GM18861 (cell line): ENCODE data around the gene KDM7A.

ENCODE experiments used
- ATAC-seq: cut with Tn5 transposase; IDR thresholded peaks from one replicate; pipeline ENCODE4 v1.9.1; 2021; ENCODE audit not compliant: unreplicated experiment

The KDM7A gene

GRCh38 chr7:140057143-140057535, 119.6 kb downstream of the KDM7A start:
- ATAC-seq = no peak

GRCh38 chr7:140056431-140057142, 120.2 kb downstream of the KDM7A start:
- no peak for ATAC-seq

DNA sequence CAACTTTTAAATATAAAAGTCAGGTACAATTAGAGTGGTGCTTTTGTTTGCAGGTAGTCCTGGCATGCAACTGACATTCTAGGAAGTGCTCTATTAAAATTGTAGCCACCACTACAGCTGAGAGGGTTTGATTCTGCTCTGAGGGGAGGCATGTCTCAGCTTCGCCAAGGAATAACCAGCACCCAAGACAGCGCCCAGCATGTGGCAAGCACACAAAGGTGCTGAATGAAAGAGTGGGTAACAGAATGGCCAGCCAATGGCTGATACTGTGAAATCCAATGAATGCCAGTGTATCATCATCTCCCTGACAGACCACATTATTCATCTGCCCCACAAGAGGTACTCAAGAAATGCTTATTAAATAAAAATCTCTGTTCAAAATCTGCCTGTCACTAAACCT, 121.0 kb downstream of the KDM7A start:
- no peak for ATAC-seq

DNA sequence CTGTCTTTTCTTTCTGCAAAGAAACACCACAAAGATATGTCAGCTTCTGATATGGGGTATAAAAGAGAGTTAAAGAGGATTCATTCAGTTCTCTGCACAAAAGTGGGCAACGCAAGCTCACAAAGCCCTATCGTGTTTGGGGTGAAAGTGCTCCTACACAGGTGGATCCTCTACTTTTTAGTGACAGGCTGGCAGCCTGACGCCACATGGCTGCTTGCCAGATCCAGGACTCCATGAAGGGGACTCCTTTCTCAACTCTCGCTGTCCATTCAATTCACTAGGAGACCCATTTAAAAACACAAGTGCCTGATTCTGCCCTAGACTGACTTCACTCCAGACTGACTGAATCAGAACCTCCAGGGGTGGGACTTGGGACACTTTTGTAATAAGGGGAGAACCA, 122.0 kb downstream of the KDM7A start:
- ATAC-seq = no peak

GRCh38 chr7:140053812-140054539, 122.8 kb downstream of the KDM7A start:
- ATAC-seq = peak; percentile 91

- ATAC-seq = no peak
Measured at GRCh38 chr7:140051820-140052219, 125.0 kb downstream of the KDM7A start.

DNA sequence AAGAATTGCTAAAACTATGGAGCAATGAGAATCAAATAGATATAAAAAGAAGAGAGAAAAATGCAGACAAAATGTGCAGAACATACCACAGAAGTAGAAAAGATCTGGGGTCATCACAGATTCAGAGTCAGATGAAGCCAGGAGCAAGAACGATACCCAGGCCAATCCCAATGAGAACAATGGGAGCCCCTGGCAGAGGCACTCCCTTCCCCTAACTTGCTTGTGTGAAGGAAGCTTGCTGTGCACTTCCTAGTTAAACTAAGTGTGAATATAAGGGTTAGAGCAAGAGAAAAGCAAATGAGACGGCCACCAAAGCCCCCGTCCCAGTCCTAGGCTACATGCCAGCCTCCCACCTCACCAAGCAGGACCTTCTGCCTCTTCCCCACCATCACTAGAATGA, 126.7 kb downstream of the KDM7A start:
- no peak for ATAC-seq

- no peak for ATAC-seq
Measured at GRCh38 chr7:140049339-140050024, 127.3 kb downstream of the KDM7A start.

- ATAC-seq = no peak
Measured at GRCh38 chr7:140048989-140049338, 127.8 kb downstream of the KDM7A start.

DNA sequence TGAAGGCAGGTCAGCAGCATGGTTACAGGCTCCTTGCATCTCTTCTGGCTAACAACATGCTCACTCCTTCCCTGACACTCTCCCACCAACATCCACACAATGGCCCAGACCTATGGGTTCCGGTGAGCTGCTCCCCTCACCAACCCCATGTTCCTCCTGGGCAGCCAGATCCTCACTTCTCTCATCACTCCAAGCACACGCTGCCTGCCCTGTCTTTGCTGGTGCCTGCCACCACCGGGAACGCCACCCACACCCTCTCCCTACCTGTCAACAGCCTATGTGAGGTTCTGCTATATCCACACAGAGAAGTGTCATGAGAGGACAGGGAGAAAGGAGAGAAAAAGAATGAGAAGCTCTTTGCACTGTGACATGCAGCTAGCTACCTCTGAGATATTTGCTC, 128.6 kb downstream of the KDM7A start:
- no peak for ATAC-seq

- no peak for ATAC-seq
Measured at GRCh38 chr7:140047197-140047596, 129.6 kb downstream of the KDM7A start.

DNA sequence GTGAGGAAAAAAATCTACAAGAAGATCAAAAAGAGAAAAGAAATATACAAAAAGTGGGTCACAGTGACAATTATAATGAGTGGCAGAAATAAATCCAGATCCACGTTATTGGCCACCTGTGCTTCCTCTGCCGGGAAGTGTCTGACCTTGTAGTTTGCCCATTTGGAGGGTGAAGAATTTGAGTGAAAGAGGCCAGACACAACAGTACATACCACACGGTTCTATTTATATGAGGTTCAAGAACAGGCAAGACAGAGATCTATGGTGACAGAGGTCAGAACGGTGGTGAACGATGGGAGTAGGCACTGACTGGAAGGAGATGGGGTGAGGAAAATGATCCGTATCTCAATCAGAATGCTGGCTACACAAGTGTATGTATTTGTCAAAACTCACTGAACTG, 131.1 kb downstream of the KDM7A start:
- ATAC-seq = no peak

DNA sequence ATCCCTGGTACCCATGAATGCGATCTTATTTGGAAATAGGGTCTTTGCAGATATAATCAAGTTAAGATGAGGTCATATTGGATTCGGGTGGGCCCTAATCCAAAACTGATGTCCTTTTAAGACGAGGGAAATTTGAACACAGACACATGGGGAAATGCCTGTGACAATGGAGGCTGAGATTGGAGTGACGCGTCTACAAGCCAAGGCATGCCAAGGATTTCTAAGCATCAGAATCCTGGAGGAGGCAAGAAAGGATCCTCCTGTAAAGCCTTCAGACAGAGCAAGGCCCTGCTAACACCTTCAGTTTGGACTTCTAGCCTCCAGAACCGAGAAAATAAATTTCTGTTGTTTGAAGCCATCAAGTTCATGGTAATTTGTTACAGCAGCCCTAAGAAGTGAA, 132.5 kb downstream of the KDM7A start:
- ATAC-seq = no peak

DNA sequence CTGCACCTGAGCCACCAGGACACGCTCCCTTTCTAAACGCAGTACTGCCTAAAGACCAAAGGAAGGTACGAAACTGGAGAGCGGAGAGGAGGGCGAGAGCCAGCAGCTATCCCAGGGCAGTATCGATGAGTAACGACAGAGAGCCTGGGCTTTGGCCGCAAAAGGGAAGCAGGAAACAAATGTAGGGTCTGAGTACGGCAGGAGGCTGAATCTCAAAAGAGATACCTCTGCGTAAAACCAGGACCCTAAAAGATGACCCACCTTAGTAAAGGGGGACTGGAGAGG, 134.5 kb downstream of the KDM7A start:
- ATAC-seq = no peak

- ATAC-seq = no peak
Measured at GRCh38 chr7:140041659-140042385, 135.0 kb downstream of the KDM7A start.

GRCh38 chr7:140039896-140040295, 136.9 kb downstream of the KDM7A start:
- no peak for ATAC-seq

DNA sequence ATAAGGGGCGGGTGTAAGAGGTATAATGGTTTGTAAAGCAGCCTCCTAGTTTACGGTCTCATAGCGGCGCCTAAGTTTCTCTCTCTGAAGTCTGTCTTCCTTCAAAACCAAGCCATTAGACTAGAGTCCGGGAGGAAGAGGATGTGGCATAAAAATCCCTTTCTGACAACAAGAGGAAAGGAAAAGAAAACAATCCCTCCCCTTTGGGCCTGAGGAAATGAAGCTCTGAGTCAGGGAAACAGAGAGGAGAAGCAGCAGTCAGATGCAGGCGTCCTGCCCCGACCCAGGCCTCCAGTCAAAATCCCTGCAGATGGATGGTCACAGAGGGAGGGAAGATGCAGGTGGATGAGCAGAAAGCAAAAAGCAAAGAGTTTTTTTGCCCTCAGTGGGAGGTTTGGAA, 137.7 kb downstream of the KDM7A start:
- no peak for ATAC-seq

GRCh38 chr7:140036224-140036962, 140.4 kb downstream of the KDM7A start:
- ATAC-seq = no peak

DNA sequence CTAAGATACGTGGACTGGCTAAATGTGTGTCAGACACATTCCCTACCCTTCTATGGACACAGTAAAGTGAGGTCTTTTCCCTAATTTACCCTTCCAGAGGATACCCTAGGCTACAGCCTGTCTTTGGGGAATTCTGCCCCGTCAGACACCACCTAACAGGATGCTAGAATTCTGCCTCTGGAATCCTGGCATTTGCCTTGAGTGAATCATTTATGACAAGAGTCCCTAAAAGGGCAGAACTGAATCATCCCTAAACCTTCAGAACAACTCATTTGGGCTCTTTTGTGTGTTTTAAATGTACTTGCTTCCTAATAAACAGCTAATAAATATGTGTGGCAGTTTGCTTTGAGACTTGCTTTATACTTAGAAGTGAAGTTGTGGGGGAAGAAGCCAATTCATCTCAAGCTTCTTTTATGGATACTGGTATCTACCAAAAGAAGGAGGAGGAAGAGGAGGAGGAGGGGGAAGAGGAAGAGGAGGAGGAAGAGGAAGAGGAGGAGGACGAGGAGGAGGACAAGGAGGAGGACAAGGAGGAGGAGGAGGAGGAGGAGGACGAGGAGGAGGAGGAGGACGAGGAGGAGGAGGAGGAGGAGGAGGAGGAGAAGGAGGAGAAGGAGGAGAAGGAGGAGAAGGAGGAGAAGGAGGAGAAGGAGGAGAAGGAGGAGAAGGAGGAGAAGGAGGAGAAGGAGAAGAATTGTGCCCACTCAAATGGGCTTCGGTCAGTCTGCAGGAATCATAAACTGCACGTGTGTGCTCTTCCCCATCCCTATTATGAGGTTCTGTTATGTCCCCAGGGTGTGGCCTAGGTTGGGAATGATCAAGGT, 141.2 kb downstream of the KDM7A start:
- no peak for ATAC-seq
